ENCODE results near the gene FHIT. TPM values are rescaled to one million over a fixed set of nuclear protein-coding genes. Genes with fewer than 3 reads are reported as not detected.

The FHIT gene
- total RNA-seq, 4 donors from 2014 or later, result 4.6 to 6.1 (median 5.7) TPM

- WGBS, result 94% methylated on average over 3 of the region's 3 CpGs
- no peak overlapping the region for H3K4me3 ChIP-seq
- intact Hi-C loops (cut with DNase I), result no loop called here
- H3K27me3 ChIP-seq, result no peaks in the 10 kb centered on the region
- H3K4me1 ChIP-seq, result no peaks in the 10 kb centered on the region
- no peaks in the 10 kb centered on the region for H3K9me3 ChIP-seq
- no peak for DNase-seq (ENCODE audit: extremely low spot score)
- TF ChIP-seq POLR2AphosphoS5 (IDR thresholded peaks at IDR 0.05) (no peak), EP300 (IDR thresholded peaks at IDR 0.05) (no peak), CTCF (IDR thresholded peaks at IDR 0.05) (no peak)
- H3K27ac ChIP-seq (replicated peaks in 1 of 4), result no peak overlapping the region
- H3K36me3 ChIP-seq, result no peaks in the 10 kb centered on the region
Observed at GRCh38 chr3:60120245-60120644, 1131.0 kb downstream of the FHIT start.

- Histone ChIP-seq H3K4me3 (no peak overlapping the region), H3K27me3 (no peaks in the 10 kb centered on the region), H3K27ac (replicated peaks in 1 of 4) (no peak overlapping the region), H3K36me3 (no peaks in the 10 kb centered on the region), H3K9me3 (no peaks in the 10 kb centered on the region), H3K4me1 (no peaks in the 10 kb centered on the region)
- TF ChIP-seq POLR2A (IDR thresholded peaks at IDR 0.05; ENCODE audit: low read depth) (no peak), EP300 (IDR thresholded peaks at IDR 0.05) (no peak), CTCF (IDR thresholded peaks at IDR 0.05) (no peak), POLR2AphosphoS5 (IDR thresholded peaks at IDR 0.05) (no peak)
- intact Hi-C loops (cut with DNase I), result no loop called here
- 91% methylated on average over 1 of the region's 1 CpG for WGBS
- DNase-seq (ENCODE audit: extremely low spot score), result peak; percentile 3
Observed at GRCh38 chr3:60114191-60114590, 1137.1 kb downstream of the FHIT start.

- 94% methylated on average over 2 of the region's 2 CpGs for WGBS
- no peak for DNase-seq (ENCODE audit: extremely low spot score)
- no peaks in the 10 kb centered on the region for H3K4me1 ChIP-seq
- no peaks in the 10 kb centered on the region for H3K9me3 ChIP-seq
- TF ChIP-seq EP300 (IDR thresholded peaks at IDR 0.05) (no peak), POLR2A (IDR thresholded peaks at IDR 0.05; ENCODE audit: low read depth) (no peak), CTCF (IDR thresholded peaks at IDR 0.05) (no peak), POLR2AphosphoS5 (IDR thresholded peaks at IDR 0.05) (no peak)
- intact Hi-C loops (cut with DNase I), result no loop called here
- no peaks in the 10 kb centered on the region for H3K36me3 ChIP-seq
- no peak overlapping the region for H3K27ac ChIP-seq (replicated peaks in 1 of 4)
- H3K4me3 ChIP-seq, result no peak overlapping the region
- no peaks in the 10 kb centered on the region for H3K27me3 ChIP-seq
Observed at GRCh38 chr3:60107275-60107674, 1144.0 kb downstream of the FHIT start.

GRCh38 chr3:60102154-60102553 lies 1149.1 kb downstream of the FHIT start:
- H3K4me3 ChIP-seq, result no peak overlapping the region
- TF ChIP-seq CTCF (IDR thresholded peaks at IDR 0.05) (no peak), POLR2AphosphoS5 (IDR thresholded peaks at IDR 0.05) (no peak), EP300 (IDR thresholded peaks at IDR 0.05) (no peak), POLR2A (IDR thresholded peaks at IDR 0.05; ENCODE audit: low read depth) (no peak)
- WGBS, result 95% methylated on average over 4 of the region's 4 CpGs
- no peaks in the 10 kb centered on the region for H3K36me3 ChIP-seq
- H3K27me3 ChIP-seq, result no peaks in the 10 kb centered on the region
- no peaks in the 10 kb centered on the region for H3K9me3 ChIP-seq
- no peaks in the 10 kb centered on the region for H3K4me1 ChIP-seq
- intact Hi-C loops (cut with DNase I), result no loop called here
- no peak overlapping the region for H3K27ac ChIP-seq (replicated peaks in 1 of 4)
- no peak for DNase-seq (ENCODE audit: extremely low spot score)

- TF ChIP-seq POLR2AphosphoS5 (IDR thresholded peaks at IDR 0.05) (no peak), POLR2A (IDR thresholded peaks at IDR 0.05; ENCODE audit: low read depth) (no peak)
- Histone ChIP-seq H3K27ac (replicated peaks in 1 of 4) (no peak overlapping the region), H3K4me3 (no peak overlapping the region), H3K9me3 (no peaks in the 10 kb centered on the region), H3K4me1 (no peaks in the 10 kb centered on the region), H3K27me3 (no peaks in the 10 kb centered on the region), H3K36me3 (no peaks in the 10 kb centered on the region)
- no peak for DNase-seq (ENCODE audit: extremely low spot score)
- 88% methylated on average over 4 of the region's 4 CpGs for WGBS
- intact Hi-C loops (cut with DNase I), result no loop called here
Observed at GRCh38 chr3:60101621-60102020, 1149.6 kb downstream of the FHIT start.

All from esophagus muscularis mucosa (tissue), 4 donors.